Measurements from ENCODE around the gene CIB4.

CIB4 gene

DNA sequence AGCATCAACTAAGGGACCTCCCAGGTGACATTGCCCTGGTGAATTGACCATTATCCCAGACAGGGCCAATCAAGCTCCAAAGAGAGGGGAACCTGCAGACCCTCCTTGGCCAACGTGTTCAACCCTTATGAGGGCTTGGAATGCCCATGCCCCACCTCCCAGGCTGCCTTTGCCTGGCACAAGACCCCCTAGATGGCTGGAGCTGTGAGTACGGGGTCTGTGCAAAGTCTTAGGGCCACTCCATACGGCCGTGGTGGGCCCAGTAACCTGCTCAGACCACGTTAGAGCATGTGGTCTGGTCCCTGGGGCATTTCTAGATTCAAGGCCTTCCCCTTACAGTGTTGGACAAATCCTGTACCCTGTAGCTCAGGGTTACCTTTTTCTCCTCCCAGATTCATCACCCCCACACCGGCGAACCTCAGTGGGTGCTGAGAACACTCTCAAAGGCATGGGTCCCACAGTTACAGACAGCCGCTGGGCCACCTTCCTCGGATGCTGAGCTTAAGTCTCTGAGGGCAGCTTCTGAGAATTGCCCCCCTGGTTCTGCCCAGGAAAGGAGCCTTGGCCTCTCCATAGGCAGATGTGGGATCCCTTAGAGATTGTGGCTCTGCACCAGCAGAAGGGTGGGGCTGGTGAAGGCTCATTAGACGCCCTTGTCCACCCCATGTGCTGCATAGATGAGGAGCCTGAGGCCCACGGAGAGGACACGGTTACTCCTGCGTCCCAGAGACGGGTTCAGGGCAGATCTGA, 33.0 kb upstream of the CIB4 start:
- TF ChIP-seq, protein P1, sequence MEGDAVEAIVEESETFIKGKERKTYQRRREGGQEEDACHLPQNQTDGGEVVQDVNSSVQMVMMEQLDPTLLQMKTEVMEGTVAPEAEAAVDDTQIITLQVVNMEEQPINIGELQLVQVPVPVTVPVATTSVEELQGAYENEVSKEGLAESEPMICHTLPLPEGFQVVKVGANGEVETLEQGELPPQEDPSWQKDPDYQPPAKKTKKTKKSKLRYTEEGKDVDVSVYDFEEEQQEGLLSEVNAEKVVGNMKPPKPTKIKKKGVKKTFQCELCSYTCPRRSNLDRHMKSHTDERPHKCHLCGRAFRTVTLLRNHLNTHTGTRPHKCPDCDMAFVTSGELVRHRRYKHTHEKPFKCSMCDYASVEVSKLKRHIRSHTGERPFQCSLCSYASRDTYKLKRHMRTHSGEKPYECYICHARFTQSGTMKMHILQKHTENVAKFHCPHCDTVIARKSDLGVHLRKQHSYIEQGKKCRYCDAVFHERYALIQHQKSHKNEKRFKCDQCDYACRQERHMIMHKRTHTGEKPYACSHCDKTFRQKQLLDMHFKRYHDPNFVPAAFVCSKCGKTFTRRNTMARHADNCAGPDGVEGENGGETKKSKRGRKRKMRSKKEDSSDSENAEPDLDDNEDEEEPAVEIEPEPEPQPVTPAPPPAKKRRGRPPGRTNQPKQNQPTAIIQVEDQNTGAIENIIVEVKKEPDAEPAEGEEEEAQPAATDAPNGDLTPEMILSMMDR (IDR thresholded peaks at IDR 0.05; ENCODE audit: control insufficient read depth, extremely low read depth, insufficient read depth): no peak
- H3K4me3 ChIP-seq (ENCODE audit: low read depth, low read length): no peak overlapping the region
- no peak for DNase-seq (ENCODE audit: low read depth)

DNA sequence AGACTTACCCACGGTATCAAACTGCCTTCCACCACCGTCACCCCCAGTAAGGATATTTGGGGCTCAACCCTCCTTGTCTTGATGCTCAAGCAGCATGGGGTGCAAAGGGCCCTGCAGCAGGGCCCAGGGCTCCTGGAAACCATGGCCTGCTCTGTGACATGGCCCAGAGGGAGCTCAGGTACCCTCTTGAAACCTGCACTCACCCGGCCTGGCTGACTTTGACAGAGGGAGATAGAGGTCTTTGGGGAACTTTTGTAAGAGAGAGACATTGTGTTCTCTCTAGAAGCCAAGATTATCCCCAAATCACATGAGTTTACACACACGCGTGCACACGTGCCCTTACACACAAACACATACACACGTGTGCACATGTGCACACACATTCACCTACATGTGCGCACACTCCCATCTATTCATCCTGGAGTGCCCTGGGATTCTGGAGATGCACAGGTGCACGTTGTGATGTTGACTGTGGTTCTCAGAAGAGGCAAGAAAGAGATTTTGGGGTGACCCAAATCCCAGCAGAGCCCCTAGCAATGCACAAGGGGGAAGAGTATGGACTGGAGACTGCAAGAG, 31.7 kb upstream of the CIB4 start:
- H3K4me3 ChIP-seq (ENCODE audit: low read depth, low read length): no peak overlapping the region
- no peak for DNase-seq (ENCODE audit: low read depth)
- TF ChIP-seq, protein P1 (IDR thresholded peaks at IDR 0.05; ENCODE audit: control insufficient read depth, extremely low read depth, insufficient read depth): no peak

DNA sequence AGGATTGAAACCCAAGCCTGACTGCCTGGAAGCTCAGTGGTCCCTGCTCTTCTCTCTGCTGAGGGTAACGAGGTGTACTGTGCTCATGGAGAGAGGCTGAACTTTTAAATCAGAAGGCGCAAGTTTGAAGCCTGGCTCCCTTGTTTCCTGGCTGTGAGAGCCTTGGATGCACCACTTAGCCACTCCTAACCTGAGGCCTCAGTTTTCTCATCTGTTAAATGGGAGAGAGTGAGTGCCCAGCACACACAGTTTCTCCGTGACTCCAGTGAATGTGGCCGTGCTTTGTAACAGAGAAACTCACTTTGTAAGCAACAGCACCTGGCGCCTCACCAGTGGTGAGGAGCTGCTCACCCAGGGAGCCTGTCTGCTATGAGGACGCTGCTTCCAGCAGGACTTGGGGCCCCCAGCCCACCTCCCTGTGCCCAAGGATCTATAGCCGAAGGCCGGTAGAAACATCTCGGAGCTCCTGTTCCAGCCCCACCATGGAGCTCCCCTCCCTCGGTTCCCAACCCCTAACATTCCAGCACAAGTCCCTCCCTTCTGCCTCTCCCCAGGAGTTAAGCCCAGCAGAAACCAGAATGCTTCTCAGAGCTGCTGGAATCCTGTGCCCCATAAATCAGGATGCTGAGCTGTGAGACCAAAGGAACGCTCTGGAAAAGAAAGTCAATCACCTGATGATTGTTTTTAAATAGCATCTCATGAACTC, 31.1 kb upstream of the CIB4 start:
- TF ChIP-seq, protein P1 (IDR thresholded peaks at IDR 0.05; ENCODE audit: control insufficient read depth, extremely low read depth, insufficient read depth): no peak
- H3K4me3 ChIP-seq (ENCODE audit: low read depth, low read length): no peak overlapping the region
- DNase-seq (ENCODE audit: low read depth): no peak

DNA sequence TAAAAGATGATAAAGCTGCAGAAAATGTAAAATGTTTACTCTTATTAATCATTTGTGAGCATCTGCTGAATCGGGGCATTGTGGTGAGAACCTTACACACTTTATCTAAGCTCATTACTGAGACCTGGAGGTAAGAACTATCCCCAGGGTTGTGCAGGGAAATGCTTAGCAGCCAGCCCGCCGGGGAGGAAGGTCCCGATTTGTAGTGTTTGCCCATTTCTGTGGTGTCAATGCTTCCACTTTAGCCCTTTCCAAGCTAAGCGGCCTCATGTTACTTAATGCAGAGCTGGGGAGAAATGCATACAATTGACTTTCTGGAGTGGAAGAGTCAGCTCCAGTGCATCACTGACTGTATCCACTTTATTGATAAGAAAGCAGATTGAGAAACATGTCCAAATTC, 30.5 kb upstream of the CIB4 start:
- TF ChIP-seq, protein P1 (IDR thresholded peaks at IDR 0.05; ENCODE audit: control insufficient read depth, extremely low read depth, insufficient read depth): no peak
- no peak overlapping the region for H3K4me3 ChIP-seq (ENCODE audit: low read depth, low read length)
- no peak for DNase-seq (ENCODE audit: low read depth)

DNA sequence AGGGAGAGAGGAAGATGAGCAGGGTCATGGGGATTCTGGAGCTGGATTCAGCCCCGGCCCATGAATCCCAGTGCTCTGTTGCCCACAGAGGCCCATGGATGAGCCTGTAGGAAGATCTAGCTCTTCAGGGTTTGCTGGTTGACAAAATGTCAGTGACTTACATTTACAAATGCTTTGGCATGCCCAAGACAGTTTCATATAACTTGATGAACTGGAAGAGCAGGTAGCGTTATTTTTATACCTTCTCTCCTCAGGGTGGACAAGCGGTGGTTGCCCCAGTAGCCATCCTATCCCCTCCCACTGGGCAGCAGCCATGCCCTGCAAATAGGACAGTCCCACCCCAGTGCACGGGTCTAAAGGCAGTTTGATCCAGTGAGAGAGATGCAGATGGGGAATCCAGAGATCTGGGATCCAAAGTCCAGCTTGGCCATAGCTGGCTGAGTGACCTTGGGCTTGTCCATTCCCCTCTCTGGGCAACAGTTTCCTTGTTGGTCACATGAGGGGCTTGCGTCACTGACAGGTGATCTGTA, 29.8 kb upstream of the CIB4 start:
- DNase-seq (ENCODE audit: low read depth): peak; percentile 54
- H3K4me3 ChIP-seq (ENCODE audit: low read depth, low read length): no peak overlapping the region
- TF ChIP-seq, protein P1 (IDR thresholded peaks at IDR 0.05; ENCODE audit: control insufficient read depth, extremely low read depth, insufficient read depth): no peak

DNA sequence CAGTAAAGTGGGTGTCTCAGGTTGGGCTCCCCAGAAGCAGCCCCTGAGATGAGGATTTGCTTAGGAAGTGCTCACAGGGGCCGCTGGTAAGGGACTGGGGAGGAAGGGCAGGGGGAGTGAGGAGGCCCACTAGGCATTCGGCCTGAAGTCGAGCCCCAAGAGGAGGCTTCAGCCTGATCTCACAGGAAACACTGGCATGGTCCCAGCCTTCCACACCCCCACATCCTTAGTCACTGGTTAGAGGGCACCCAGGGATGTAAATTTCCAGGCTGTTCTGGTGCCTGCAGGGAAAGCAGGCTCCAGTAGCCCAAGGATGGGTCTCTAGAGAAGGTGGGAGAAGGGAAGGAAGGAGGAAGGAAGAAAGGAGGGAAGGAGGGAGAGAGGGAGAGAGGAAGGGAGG, 29.0 kb upstream of the CIB4 start:
- DNase-seq (ENCODE audit: low read depth): no peak
- no peak overlapping the region for H3K4me3 ChIP-seq (ENCODE audit: low read depth, low read length)
- TF ChIP-seq, protein P1 (IDR thresholded peaks at IDR 0.05; ENCODE audit: control insufficient read depth, extremely low read depth, insufficient read depth): no peak

Measured in LNCaP clone FGC (cell line).